Measurements from ENCODE around the gene PPM1B. TPM values are rescaled to one million over a fixed set of nuclear protein-coding genes. Genes with fewer than 3 reads are reported as not detected.
A peak's percentile ranks its signal among the peaks of the same experiment; 100 is the strongest.

The PPM1B gene
- total and polyA plus RNA-seq, 9 of the 15 experiments (the other 6 are each of a cell fraction or from before 2014, with no cell fraction given), result 8.9 to 44.0 (median 28.6) TPM

GRCh38 chr2:44170311-44170717 is 1.6 kb downstream of the PPM1B start:
- ChIA-PET CTCF (ENCODE audit: low intra/inter-chr PET ratio) (interaction anchor here (0.6 kb wide), 1 partner anchor 10 kb away, joined by 5 read pairs; no protein-coding TSS in a partner anchor), POLR2A (interaction anchor here (0.7 to 4.6 kb wide), 4 partner anchors 12 to 83 kb away, joined by 3 to 28 read pairs (median 4); no protein-coding TSS in a partner anchor)
- Histone ChIP-seq H3K4me3 (peak overlapping the region; percentile 94), H3K9me3 (replicated peaks; ENCODE audit: control insufficient read depth, insufficient read depth, low read depth, low read length) (peaks cover 3% of the 10 kb centered on the region), H3K79me2 (ENCODE audit: control insufficient read depth, insufficient read depth, low read length) (peaks cover 66% of the 10 kb centered on the region), H3K36me3 (ENCODE audit: control insufficient read depth, insufficient read depth, low read length) (0 out of 3 replicates have a peak, but pooled peaks cover 3% of the 10 kb centered on the region), H3K9ac (ENCODE audit: insufficient read depth in 1 of 2, low read depth in 2 of 2, low read length in 2 of 2) (peak overlapping the region in 1 of 2 experiments; percentile 89; a peak in 3 of 4 replicates), H3K27ac (ENCODE audit: extremely low read depth, low read depth, low read length) (peak overlapping the region; percentile 16; the same call in 2 of the 3 replicates), H2AFZ (ENCODE audit: low read depth, low read length) (no peak overlapping the region), H4K20me1 (replicated peaks; ENCODE audit: control insufficient read depth, insufficient read depth, low read length) (peaks cover 20% of the 10 kb centered on the region; the same call in 1 of the 2 replicates), H3K4me2 (ENCODE audit: insufficient read depth, low read length) (peak overlapping the region; percentile 99), H3K4me1 (replicated peaks in 1 of 2; ENCODE audit: control insufficient read depth in 2 of 2, insufficient read depth in 2 of 2, low read length in 2 of 2) (peaks cover 4 to 7% of the 10 kb centered on the region in 2 experiments; a peak in 4 of 5 replicates), H3K9me1 (ENCODE audit: control insufficient read depth, insufficient read depth, low read length) (no peaks in the 10 kb centered on the region), H3K27me3 (ENCODE audit: control insufficient read depth in 2 of 2, insufficient read depth in 2 of 2, low read length in 2 of 2) (no peaks in the 10 kb centered on the region)
- no TSS peak for BruUV-seq (replicated peaks)
- no peak for DNase-seq (ENCODE audit: extremely low read depth in 1 of 4, low spot score in 3 of 4)
- TF ChIP-seq GTF2B (IDR thresholded peaks at IDR 0.05; ENCODE audit: extremely low read depth, insufficient read length) (no peak), MED1 (CRISPR knock-in tag; IDR thresholded peaks at IDR 0.05; ENCODE audit: borderline replicate concordance) (no peak), ZNF395 (CRISPR knock-in tag; IDR thresholded peaks at IDR 0.05) (no peak), ZBTB26 (CRISPR knock-in tag; IDR thresholded peaks at IDR 0.05) (no peak), SIN3A (IDR thresholded peaks at IDR 0.05; ENCODE audit: borderline replicate concordance in 2 of 2, control insufficient read depth in 1 of 2, low read depth in 2 of 2, low read length in 2 of 2) (no peak), CEBPG (CRISPR knock-in tag; IDR thresholded peaks at IDR 0.05) (no peak), CEBPG (tag; conservative IDR thresholded peaks at IDR 0.05 in 1 of 2, IDR thresholded peaks at IDR 0.05 in 1 of 2) (peak; percentile 43 to 82; a peak in 3 of 4 replicates), ZNF77 (CRISPR knock-in tag; IDR thresholded peaks at IDR 0.05) (no peak), PKNOX1 (IDR thresholded peaks at IDR 0.05) (no peak), CEBPB (tag; IDR thresholded peaks at IDR 0.05) (peak; percentile 83), ZC3H8 (IDR thresholded peaks at IDR 0.05) (no peak)
- in situ Hi-C loops (cut with MboI) (no loop called here), intact Hi-C loops (cut with micrococcal nuclease) (no loop called here)
- FAIRE-seq, result peak; percentile 37
- WGBS (ENCODE audit: insufficient coverage, low coverage, missing lambda C conversion rate), result 0% methylated on average over 3 of the region's 3 CpGs
- no peak for ATAC-seq

Measured in K562 (cell line).